ENCODE results near the gene PI4K2B. TPM values are rescaled to one million over a fixed set of nuclear protein-coding genes. Genes with fewer than 3 reads are reported as not detected.

PI4K2B gene
- total and polyA plus RNA-seq, 2 of the 8 experiments (the other 6 are each of a cell fraction or from before 2014, with no cell fraction given), result 3.0 to 16.2 TPM

GRCh38 chr4:25307596-25307995 is 73.8 kb downstream of the PI4K2B start (continued):
- TF ChIP-seq CHD7 (IDR thresholded peaks at IDR 0.05; ENCODE audit: insufficient replicate concordance, low read length), result no peak
- no peak for TF ChIP-seq RNF2 (IDR thresholded peaks at IDR 0.05; ENCODE audit: borderline replicate concordance, low read depth, low read length, missing control alignments, poor library complexity, severe bottlenecking)
- no peak for TF ChIP-seq NANOG (IDR thresholded peaks at IDR 0.05; ENCODE audit: insufficient read depth, low read depth, low read length, poor library complexity, severe bottlenecking)

Data from H1 (cell line).